NCI-H1417 treated with DMSO at 0.1 percent for 48 hours (cell line): Measurements from ENCODE around the gene RAP1A.

Experiments
- DNase-seq: peaks from one replicate; lab custom pipeline; 2025; lab: John Stamatoyannopoulos, UW

RAP1A gene

DNA sequence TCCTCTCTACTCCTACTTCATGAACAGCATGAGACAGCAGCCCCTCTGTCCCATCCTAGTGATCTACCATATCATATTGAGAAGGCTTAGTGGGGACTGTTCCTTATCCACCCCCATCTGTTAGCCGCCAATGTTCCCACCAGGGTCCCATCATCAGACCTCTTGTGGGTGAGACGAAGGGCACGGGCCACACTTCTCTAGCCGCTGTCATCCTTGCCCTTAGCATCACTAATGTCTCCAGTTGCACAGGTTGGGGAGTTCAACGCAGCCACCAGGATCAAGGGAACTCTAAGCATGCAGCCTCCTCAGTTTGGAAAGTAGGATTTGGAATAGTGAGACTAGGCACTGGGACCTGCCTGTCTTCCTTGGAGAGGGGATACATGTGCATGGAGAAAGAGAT lies 99.5 kb downstream of the RAP1A start:
- DNase-seq = no peak

DNA sequence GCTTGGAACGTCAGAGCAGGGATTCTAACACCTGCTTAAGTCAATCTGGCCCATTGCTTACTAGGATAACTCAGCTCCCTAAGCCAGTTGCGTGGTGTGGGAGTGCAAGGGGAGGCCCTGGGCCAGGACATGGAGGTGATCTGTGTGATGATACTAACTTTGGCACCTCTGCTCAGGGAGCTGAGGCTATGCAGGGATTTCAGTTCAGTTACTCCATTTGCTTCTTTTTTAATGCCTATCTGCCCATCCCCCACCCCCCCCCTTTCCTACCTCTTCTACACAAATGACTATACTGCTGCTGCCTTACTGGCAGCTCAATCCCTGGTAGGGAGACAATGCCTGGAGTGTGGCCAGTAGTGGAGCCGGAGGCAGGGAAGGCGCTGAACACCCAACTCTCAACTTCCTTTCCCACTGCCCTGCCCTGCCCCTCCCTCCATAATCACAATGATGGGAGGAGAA lies 100.1 kb downstream of the RAP1A start:
- DNase-seq = no peak

DNA sequence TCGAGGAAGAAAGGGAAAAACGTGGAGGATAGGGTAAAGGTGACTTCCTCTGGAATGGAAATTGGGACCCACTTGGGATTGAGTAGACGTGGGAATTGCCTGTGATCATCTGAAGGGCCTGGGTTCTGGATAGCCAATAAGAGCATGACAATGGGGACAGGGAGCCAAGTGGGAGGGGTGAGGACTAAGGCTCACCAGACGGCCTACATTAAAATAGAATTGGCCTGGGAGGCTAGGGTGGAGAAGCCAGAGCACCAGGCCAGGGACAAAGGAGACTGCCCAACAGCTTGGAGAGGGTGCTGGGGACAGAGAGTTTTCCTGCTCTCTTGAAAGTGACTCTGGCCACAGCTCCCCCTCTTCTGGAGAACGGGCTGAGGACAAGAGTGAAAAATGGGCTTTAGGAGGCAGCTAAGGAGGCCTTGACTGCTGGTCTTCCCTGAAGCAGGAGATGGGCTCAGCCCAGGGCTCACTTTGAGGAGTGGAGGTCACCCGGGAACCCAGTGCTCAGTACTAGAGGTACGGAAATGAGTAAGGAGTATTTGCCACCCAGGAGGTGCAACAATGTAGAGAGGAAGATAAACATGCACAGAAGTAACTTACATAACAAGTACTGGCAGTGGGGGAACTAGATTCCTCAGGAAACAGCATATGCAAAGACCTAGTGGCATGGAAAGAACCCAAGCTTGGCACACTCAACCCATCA lies 100.8 kb downstream of the RAP1A start:
- no peak for DNase-seq

DNA sequence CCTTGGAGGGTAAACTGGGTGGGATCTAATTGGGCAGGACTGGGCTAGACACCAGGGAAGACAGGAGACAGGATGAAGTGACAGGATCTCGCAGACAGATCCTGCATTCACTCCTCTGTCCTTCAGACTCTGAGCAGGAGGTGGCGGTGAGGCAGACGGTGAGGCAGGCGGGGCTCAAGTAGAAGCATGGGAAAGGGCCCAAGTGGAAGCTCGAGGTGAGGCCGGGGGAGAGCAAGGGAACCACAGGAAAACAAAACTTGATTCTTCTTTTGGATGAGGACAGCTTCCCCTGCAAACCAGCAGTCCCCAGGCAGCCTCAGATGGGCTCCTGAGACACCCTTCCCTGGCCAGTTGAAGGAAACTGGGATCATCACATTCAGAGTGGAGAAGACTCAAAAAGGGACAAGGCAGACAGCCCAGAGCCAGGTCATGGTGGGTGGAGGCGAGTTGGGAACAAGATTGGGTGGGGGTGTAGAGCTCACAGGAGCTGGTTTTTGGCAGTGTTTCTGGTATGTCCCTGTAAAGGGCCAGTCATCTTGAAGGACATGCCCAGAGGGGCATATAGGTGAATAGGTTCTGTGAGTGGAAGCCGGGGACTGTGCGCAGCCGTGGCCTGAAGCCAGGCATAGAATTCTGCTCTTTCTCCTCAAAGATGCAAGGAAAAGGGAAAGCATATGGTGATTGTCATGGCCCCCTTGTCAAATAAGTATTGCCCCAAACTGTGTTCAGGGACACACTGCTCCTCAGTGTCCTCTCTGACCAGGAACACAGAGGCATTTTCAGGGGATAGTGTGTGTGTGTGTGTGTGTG lies 101.6 kb downstream of the RAP1A start:
- DNase-seq = no peak

DNA sequence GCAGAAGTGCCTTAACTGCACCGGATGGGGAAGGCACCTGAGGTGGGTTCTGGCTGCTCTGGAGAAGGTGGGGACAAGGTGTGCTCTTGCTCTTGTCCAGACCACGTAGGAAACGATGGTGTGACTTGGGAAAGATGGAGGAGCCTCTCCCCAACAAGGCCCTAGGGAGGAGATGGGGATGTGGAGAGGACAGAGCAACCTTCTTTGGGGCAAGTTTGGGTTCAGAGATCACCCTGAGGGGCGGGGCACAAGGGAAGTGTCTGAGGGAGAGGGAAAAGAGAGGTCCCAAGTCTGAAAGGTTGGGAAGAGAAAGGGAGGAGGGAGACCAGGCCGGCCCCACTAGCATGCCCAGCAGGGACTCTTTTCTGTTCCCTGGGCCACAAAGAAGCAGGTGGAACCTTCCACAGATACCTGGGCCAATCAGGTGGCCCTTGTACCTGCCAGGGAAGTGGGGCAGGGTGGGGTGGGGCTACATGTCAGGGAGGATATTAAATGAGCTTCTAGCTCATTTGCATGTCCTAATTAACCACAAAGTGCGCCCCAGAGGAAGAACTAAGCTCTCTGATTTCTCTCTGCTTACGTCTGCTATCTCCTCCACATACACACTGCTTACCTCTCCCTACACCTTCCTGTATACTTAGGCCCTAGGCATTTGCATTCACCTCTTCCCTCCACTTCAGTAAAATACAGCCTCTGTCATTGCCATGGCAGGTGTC lies 103.7 kb downstream of the RAP1A start:
- DNase-seq = no peak

DNA sequence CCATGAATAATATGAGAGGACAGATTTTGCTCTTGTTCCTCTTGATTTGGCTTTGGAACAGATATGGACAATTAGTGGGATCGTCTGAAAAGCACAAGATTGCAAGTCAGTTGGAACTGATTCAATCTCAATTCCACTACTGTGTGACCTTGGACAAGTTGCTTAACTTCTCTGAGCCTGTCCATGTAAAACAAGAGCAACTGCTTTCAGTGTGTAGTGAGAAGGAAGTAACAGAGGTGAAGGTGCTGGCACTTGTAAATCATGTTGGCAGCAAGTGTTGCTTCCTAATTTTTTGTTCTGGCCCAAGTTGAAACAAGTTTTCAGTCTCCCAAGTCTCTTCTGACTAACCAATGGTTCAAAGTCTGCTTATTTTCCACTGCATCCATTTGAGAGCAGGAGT lies 104.3 kb downstream of the RAP1A start:
- DNase-seq = no peak

DNA sequence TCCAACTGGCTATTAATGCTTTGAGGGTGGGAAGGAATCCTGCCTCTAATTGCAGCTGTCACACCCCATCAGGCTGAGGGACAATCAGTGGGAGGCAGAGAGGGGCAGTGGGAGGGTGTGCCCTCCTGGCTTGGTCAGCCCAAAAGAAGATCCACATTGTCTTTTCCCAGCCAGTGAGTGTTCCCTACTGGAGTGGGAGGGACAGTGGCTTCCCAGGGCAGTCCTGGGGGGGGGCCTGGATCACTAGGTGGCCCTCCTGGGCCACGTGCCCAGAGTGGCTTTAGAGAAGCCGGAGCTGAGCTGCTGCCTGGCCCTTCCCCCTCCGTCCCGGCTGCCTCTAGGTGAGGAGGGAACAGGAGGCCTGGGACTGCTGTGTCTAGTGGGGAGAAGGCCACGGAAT lies 105.6 kb downstream of the RAP1A start:
- no peak for DNase-seq

DNA sequence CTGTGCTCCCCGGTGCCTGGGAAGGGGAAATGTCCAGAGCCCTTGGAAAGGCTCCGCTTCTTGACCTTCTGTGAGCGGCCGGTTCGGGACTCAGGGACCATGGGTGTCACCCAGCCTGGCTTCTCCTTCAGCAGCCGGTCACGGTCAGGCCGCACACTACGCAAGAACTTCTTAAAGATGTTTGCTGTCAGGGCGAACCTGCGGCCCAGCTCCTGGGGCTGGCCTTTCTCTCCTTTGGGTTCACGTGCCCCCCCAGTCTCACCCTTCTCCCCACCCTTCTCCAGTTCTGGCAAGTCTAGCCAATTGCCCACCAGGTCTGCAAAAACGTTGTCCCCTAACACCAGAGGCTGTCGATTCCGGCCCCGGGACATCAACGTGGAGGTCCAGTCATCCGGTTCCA lies 107.5 kb downstream of the RAP1A start:
- DNase-seq = no peak

DNA sequence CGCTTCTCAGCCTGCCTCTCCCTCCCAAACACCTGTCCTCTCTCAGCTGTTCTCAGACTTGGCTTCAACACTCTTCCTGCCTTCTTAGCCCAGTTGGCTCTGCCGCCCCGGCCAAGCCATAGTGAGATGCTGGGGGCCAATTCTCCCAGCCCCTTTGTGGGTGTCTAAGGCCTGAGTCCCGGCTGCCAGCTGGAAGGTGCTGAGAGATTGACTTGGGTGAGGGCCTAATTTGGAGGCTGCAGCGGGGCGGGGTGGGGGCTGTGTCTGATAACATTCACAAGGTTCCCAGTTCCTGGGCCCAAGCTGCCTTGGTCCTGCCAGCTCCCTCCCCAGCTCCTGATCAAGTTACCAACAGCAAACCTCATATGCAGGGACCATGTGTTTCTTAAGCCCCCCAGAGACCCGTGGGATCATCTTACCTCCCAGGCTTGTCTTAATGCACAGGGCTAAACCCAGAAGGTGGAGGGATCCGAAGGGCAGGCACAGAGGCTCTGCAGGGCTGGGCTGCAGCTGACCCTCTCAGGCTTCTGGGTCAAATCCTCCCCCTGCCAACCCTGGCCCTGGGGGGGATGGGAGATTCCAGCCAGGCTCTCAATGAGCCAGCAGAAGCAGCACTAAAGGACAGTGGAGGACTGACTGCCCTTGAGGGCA lies 109.8 kb downstream of the RAP1A start:
- no peak for DNase-seq

DNA sequence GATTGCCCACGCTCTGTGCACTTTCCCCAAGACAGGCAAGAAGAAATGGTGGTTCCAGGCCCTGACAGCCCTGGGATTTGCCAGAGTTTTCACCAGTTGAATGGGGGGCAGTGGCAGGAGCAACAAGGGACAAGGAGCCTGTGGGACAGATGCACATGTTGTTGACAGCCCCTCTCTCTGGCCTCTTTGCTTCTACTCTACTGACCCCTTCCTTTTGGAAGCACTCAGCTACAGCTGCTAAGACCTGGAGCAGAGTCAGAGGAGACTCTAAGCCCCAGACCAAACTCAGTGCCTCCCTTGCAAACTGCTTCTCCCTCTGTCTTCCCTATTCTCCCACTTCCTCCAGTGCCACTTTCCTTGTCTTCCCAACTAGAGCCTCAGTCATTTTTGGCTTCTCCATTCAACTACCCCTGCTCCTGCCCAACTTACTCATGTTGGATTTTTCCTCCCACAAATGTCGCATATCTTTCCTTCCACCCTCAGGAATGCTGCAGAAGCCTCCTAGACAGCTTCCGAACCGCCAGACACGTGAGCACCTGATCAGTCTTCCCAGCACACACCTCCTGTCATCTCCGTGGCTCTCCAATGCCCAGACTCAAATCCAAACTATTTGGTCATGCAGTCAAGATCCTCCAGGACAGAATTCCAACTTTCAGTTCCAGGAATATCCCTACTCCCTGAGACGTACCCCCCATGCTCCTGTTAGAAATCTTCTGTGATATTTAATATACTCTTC lies 110.5 kb downstream of the RAP1A start:
- no peak for DNase-seq

DNA sequence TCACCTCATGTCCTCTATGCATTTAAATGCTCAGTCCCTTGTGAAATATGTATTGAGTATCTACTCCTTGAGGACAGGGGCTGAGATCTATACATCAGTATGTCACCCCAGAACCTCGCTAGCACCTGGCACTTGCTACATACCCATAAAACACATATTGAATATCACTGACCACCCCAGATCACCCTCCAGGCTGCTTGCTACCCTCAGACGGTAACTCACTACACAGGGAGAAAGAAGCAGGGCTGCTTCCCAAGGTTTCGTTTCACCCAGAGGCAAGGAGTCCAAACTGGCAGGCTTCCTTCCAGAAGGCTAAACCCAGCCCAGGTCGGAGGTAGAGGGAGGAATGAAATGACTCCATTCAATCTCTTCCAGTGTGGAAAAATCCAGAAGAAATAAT lies 111.1 kb downstream of the RAP1A start:
- no peak for DNase-seq

DNA sequence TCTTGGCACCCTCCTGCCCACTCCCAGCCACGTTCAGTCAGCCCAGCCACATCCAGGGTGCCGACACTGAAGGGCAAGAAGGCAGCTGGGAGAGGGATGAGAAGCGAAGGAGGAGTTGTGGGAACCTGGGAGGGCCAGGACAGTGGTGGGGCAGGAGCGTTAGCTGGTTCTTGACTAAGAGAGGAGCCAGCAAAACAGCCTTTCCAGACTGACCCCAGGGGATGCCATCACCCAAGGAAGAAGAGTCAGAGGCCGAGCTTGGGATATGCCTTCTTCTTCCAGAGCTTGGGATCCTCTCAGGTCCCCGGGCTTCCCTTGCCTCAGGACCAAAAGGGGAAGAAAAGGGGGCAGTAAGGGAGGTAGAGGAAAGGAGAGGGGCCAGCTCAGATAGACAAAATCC lies 112.4 kb downstream of the RAP1A start:
- no peak for DNase-seq

DNA sequence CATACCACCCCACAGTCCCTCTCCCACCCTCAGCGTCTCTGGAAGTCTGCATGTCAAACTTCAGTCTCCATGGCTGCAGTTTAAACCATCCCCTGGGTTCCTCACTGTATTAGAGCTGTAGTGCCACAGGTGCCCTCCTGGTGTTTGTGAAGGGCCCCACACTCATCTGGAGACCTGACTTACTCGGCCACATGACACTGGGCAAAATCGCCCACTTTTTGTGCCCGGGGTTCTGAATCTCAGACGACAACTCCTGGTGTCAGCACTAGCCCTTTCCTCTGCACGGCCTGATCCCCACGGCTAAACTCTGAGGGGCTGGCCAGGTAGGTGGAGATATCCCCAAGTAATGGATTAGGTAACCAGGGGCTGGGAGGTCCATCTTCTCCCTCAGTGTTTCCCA lies 113.1 kb downstream of the RAP1A start:
- no peak for DNase-seq

DNA sequence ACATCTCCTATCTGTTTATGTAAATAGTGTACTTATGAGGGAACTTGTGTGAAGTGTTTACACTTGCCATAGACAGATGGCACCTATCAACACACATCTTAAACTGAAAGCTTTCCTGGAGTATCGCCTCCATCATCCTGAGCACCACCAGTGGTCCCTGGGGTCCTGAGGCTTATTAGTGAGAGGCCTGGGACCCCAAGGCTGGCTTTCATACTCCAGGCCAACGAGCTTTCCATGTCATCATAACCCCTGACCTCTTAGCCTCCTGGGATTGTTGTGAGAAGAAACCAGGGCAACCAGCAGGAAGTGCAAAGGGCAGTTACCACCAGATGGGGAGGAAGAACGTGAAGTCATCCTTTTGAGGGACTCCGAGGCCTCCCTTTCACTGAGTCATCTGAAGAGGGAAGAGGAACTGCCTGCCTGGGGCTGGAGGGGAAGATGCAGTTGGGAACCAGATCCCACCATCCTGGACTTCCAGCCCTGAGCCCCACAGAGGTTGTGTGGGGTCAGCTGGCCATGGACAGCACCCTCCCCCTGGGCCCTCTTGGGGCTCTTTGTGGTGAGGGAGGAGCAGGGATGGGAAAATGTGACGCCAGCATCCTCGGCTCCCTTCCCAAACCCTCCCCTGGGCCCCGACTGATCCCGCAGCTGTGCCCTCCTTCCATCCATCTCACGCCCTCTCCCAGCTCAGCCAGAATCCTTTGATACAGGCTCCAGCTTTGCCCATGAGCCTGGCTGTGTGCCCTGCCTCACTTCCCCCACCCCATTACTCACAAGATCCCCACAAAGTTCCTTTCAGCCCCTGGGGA lies 113.8 kb downstream of the RAP1A start:
- DNase-seq = no peak

DNA sequence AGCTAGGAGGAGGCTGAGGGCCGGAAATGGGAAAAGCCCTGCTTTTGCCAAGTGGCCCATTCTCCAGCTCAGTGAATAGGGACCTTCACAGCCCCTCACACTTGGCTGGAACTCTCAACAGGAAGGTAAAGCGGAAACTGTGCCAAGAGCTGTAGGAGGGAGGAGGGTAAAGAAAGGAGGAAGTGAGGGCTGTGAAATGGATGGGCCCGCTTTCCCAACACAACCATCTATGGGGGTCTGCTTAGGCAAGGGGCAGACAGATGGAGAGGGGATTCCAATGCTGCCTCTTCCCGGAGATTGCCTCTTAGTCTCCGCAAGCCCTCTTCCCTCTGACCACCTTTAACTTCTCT lies 114.4 kb downstream of the RAP1A start:
- no peak for DNase-seq

DNA sequence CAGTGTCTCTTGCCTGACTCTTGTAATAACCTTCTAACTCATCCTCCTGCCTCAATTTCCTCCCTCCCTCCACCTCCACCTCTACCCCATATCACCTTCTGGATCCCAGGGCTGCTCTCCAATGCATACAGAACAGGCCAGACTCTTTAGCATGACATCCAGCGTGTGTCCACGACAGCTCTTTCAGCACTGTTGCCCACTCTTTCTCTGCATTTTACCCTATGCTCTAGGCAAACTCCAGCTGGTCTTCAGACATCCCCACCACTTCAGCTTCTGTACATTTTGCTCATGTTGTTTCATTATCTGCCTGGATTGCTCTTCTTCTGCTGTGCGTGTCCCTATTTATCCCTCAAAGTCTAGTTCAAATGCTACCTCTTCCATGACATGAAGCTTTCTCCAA lies 114.8 kb downstream of the RAP1A start:
- DNase-seq = no peak

DNA sequence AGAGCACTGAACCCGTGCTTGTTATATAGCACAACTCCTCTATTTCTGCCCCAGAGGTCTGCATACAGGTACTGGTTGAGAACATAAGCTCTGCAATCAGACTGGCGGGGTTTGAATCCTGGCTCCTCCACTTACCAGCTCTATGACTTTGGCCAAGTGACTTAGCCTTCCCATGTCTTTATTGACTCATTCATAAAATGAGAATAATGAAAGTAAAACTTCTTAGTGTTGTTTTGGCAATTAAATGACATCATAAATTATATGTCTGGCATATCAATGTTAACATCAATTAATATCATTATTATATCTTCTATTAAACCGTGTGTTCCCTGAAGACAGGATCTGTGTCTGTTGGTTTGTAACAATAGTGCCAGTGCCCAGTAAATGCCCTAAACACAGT lies 115.3 kb downstream of the RAP1A start:
- DNase-seq = no peak

DNA sequence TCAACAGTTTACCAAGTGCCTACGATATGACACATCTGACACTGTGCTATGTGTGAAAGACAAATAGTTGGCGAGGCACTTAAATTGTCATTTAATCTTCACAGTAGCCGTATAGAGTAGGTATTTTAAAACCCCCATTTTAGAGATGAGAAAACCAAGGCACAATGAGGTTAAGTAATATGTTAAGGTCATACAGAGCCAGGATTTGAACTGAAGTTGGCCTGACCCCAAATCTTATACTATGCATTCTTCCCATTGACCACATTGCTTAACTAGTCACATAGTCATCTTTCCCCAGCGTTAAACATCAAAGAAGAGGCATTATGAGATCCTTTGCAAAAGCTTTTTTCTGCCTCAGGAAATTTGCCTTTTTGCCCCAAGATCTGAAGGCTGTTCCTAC lies 115.7 kb downstream of the RAP1A start:
- DNase-seq = no peak

DNA sequence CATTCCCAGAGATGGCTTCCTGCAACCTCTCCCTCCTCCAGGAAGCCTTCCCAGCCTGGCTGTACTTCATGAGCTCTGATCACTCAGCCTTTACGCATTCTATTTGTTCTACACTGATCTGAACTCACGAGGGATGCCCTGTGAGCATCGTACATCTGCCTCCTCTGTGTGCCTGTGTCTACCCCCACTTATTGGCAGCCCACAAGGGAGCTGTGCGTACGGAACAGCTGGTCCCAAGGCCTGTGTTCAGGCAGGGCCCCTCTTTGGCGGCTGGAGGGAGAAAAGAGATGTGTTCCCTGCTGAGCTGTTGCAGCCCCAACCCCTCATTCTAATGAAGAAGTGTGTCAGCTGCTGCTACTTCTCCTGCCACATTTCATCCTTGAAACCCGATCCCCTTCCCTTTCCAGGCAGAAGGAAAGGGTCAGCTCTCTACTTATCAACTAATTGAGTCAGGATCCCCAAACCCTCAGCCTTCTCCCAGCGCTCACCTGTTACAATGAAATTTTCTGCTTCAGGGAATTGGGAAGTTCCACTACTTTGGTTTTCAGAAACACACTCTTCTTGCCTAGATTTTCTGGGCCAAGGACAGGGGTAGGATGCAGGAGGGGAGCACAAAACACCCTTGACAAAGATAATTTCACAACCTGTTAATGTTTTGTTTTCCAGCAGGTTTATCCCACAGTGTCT lies 116.4 kb downstream of the RAP1A start:
- no peak for DNase-seq

DNA sequence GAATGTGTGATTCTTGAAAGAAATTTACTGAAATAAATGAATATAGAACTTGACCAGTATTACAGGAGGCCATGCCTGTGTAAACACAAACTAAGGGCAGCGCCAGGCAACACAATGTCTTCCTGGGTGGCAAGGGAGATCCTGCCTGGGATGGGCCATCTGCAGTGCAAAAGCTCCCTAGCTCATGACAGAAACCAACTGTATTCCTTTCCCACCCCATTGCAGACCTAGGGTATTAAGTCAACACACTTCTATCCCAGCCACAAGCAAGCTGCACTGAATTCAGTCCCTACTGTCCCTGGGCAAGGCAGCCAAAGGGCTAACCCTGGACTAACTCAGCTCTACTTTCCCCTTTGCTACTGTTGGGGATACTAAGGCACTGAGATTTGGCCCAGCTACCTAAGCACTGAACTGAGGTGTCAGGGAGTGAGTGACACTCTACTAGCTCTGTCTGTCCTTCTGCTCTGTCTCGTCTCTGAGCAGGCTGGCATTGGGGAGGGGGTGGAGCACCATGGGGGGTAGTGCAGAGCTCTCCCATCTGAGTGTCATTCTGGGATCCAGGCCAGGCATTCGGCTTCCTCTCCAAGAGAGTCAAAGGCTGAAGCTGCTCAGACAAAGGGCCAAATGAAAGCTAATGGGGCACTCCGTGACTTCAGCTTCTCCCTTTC lies 117.1 kb downstream of the RAP1A start:
- no peak for DNase-seq
